HFF-Myc (cell line): ENCODE measurements around the gene SLC27A3.

ENCODE experiments used
- DNase-seq: peaks from one replicate; pipeline ENCODE4 v3.0.0-alpha.2; 2011; ENCODE audit warnings: low read depth; ENCODE audit errors: extremely low read depth
- H3K4me3 ChIP-seq: replicated peaks from 2 replicates; pipeline ENCODE4 v1.5.1; 2011; ENCODE audit warnings: low read depth, mild to moderate bottlenecking, control low read depth, low read length
- CTCF ChIP-seq: IDR thresholded peaks from 2 replicates; pipeline ENCODE4 v1.5.1; 2012; ENCODE audit warnings: mild to moderate bottlenecking, low read depth, low read length, control low read depth; ENCODE audit errors: missing control alignments

Gene SLC27A3

GRCh38 chr1:153801028-153801625, 25.9 kb downstream of the SLC27A3 start:
- no peak for DNase-seq
- no peak overlapping the region for H3K4me3 ChIP-seq
- no peak for TF ChIP-seq CTCF

GRCh38 chr1:153801786-153802697, 26.8 kb downstream of the SLC27A3 start:
- H3K4me3 ChIP-seq: no peak overlapping the region
- no peak for TF ChIP-seq CTCF

GRCh38 chr1:153803470-153804056, 28.4 kb downstream of the SLC27A3 start:
- no peak for DNase-seq
- H3K4me3 ChIP-seq: no peak overlapping the region
- TF ChIP-seq CTCF: no peak

More at GRCh38 chr1:153801786-153802697, 26.8 kb downstream of the SLC27A3 start:
- no peak for DNase-seq

GRCh38 chr1:153804112-153804511, 28.9 kb downstream of the SLC27A3 start:
- no peak overlapping the region for H3K4me3 ChIP-seq
- no peak for TF ChIP-seq CTCF
- no peak for DNase-seq

GRCh38 chr1:153805042-153805745, 30.0 kb downstream of the SLC27A3 start:
- peak; percentile 54 for DNase-seq
- H3K4me3 ChIP-seq: no peak overlapping the region
- no peak for TF ChIP-seq CTCF

GRCh38 chr1:153805886-153806719, 30.9 kb downstream of the SLC27A3 start:
- H3K4me3 ChIP-seq: no peak overlapping the region
- DNase-seq: no peak
- TF ChIP-seq CTCF: no peak
